ENCODE measurements around the gene ACOT11.
"Not testable (repeated sequence)": the region's sequence is repeated elsewhere in the genome, so short reads cannot be mapped to it uniquely, and the experiment has no call there.

ACOT11 gene

GRCh38 chr1:54547601-54548388 is at the start of gene ACOT11:
ACOT11 (plus strand) TSS chr1:54548228; CDS start chr1:54548310, 82 bp downstream.
- DNase-seq: no peak

DNA sequence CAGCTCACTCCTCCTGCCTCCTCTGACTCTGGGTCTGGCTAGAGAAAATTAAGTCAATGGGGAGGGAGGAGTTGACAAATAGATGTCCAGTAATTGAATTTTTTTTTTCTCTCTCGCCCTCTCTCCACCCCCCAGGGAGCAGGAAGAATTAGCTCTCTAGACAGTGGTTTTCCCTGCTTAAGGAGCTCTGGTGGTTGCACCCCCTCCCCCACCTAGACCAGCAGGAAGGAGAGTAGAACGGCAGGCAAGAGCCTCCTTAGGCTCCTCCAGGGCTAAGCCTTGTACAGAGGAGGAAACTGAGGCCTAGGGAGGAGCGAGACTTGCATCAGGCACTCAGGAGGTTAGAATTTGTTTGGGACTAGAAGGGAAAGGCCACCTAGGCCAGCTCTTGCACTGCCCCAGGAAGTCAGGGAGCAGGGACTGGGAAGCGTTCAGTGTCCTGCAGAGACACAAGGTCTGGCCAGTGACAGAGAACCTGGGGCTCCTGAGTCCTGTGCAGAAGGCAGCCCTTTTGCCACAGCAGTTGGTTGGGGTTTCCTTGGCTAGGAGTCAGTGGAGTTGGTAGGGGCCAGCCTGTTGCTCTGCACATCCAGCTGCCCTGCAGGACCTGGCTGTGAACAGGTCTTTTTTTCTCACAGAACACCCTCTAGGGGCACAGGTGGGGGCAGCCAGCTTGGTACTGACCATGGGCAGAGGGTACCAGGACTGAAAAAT is 49.5 kb upstream of the ACOT11 start:
- no peak for DNase-seq

DNA sequence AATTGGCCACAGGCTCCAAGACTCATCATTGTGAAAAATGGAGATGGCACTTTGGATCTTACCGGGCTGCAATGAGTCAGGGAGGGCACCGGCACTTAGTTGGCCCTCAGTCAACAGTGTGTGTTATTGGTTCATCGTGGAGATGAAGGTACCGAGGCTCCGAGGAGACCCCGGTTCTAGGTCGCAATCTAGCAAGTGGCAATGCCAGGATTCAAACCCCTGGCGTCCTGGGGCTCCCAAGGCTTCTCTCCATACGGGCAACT is 49.0 kb upstream of the ACOT11 start:
- no peak for DNase-seq

GRCh38 chr1:54499360-54500106 is 48.5 kb upstream of the ACOT11 start:
- peak in 1 of 2 experiments; percentile 19 for DNase-seq

DNA sequence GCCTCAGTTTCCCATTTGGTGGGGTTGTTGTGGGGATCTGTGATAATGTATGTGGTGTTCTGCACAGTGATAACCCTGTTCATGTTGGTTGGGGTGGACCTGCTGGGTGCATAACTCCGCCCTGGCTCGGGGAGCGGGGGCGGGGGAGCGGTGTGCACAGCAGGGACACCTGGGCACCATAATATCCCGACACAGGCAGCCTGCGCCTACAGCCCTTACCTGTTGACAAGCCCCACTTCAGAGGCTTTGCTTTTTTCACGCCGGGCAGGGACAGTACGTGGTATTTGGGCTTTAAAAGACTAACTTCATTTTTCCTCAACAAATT is 48.0 kb upstream of the ACOT11 start:
- DNase-seq: no peak

- no peak for DNase-seq
Observed at GRCh38 chr1:54501849-54502248, 46.2 kb upstream of the ACOT11 start.

- DNase-seq: no peak
Observed at GRCh38 chr1:54502342-54502741, 45.7 kb upstream of the ACOT11 start.

DNA sequence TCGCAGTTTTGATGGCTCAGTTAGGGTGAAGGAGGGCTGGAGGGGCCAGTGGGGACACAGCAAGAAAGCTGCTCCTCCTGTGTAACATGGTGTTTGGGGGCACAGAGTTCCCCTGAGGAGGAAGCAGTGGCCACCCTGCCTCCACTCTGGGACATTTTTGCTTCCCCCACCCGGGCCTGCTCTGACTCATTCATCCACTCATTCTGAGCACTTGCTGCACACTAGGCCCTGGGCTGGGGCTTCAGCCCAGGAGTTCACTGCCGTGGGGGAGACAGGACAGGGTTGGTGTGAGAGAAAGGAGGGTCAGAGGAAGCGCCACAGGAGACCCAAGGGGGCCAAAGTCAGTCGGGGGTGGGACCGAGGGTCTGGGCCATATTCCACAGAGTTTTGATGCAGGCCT is 41.4 kb upstream of the ACOT11 start:
- no peak for DNase-seq

- no peak for DNase-seq
Observed at GRCh38 chr1:54507033-54507870, 40.8 kb upstream of the ACOT11 start.

GRCh38 chr1:54510715-54511270 is 37.2 kb upstream of the ACOT11 start:
- DNase-seq: no peak

DNA sequence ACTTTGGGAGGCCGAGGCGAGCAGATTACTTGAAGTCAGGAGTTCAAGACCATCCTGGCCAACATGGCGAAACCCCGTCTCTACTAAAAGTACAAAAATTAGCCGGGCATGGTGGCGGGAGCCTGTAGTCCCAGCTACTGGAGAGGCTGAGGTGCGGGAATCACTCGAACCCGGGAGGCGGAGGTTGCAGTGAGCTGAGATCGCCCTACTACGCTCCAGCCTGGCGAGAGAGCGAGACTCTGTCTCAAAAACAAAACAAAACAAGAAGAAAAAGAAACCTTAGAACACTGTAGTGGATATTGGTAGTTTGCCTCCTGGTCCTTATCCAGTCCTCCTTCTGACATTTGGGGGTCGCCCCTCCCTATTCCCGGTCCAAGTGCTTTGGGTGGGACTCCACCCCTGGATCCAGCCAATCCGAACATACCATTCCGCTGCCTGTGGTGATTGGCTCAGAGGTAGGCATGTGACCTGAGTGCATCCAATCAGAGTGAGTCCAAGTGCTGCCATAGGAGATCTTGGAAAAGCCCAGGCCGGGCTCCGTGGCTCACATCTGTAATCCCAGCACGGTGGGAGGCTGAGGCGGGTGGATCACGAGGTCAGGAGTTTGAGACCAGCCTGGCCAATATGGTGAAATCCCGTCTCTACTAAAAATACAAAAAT is 34.0 kb upstream of the ACOT11 start:
- not testable (repeated sequence) for DNase-seq

GRCh38 chr1:54516249-54516920 is 31.6 kb upstream of the ACOT11 start:
- no peak for DNase-seq

DNA sequence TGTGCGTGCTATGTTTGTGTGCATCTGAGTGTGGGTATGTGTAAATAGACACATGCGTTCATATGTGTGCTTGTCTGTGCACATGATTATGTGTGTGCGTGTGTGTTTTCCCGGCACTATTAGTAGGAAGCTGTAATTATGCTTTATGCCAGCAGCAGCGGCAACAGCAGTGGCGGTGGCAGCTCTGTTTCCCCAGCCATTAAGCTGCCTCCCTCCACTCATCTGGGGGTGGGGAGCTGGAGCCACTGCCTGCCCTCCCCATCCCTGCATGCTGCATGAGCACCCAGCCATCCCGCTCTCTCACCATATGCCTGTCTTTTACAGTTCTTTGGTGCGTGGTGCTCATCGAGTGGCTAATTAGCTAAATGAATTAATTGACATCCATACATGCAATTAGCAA is 30.5 kb upstream of the ACOT11 start:
- no peak for DNase-seq

GRCh38 chr1:54518489-54518888 is 29.5 kb upstream of the ACOT11 start:
- no peak for DNase-seq

DNA sequence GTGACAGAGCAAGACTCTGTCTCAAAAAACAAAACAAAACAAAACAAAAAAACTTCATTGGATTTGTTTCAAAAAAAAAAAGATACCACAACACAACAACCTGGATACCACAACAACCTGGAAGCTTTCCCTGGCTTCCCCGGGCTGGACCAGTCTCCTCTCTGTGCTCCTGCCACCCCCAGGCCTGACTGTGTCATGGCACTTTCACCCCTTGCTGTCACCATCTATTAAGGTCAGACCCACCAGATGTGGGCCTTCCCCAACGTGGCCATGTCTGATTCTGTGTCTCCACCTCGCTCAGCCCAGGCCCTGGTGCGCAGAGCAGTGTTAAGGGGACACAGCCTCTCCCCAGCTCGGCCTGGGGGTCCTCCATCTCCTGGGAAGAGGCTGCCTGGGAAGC is 28.3 kb upstream of the ACOT11 start:
- DNase-seq: no peak

DNA sequence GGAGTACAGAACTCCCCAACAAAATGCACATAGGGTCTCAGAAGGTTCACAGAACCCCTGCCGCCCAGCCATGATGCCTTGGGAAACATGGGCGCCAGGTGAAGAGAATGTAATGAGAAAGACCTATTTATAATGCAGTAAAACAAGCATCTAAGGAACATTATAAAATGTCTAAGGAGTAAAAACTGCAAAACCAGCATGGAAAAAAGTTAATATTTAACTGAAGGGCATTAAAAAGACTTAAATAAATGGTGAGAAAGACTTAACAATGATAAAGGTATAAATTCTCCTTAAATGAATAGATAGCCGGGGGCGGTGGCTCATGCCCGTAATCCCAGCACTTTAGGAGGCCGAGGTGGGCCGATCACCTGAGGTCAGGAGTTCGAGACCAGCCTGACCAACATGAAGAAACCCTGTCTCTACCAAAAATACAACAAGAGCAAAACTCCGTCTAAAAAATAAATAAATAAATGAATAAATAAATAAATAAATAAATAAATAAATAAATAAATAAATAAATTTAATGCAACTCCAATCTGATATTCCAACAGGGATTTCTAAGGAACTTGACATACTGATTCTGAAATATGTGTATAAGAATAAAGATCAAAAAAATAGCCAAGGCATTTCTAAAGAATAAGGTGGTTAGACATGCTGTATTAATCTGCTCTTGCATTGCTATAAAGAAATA is 27.3 kb upstream of the ACOT11 start:
- no peak for DNase-seq

- DNase-seq: not testable (repeated sequence)
Observed at GRCh38 chr1:54526565-54526964, 21.5 kb upstream of the ACOT11 start.

- DNase-seq: no peak
Observed at GRCh38 chr1:54528613-54529012, 19.4 kb upstream of the ACOT11 start.

- no peak for DNase-seq
Observed at GRCh38 chr1:54532033-54532432, 16.0 kb upstream of the ACOT11 start.

DNA sequence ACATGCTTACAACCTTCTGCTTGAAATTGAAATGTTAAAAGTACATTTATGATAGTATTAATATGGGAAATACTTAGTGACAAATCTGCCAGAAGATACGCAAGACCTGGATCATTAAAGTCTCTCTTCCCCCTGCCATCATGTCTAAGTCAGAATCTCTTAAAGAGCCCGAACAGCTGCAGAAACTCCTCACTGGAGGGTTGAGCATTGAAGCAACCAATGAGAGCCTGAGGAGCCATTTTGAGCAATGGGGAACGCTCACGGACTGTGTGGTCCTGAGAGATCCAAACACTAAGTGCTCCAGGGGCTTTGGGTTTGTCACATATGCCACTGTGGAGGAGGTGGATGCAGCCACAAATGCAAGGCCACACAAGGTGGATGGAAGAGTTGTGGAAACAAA is 11.4 kb upstream of the ACOT11 start:
- not testable (repeated sequence) for DNase-seq

GRCh38 chr1:54537611-54538010 is 10.4 kb upstream of the ACOT11 start:
- no peak for DNase-seq
